Esophagus squamous epithelium (tissue), 4 donors: ENCODE results near the gene SRMS.

Experiments used
- CTCF ChIP-seq, 6 experiments: fragments of 450-650 bp in 4 of 6; fragments of 200-600 bp in 2 of 6; sonication (generic) in 2 of 6; IDR thresholded peaks; one replicate each; pipeline ENCODE4 v1.5.1; 2016 to 2019; ENCODE audit warnings: antibody characterized with exemption in 6 of 6, mild to moderate bottlenecking in 4 of 6, moderate library complexity in 4 of 6
- POLR2A ChIP-seq, 4 donors: fragments of 450-650 bp; IDR thresholded peaks; one replicate each; pipeline ENCODE4 v1.6.1; 2017; ENCODE audit warnings: antibody characterized with exemption in 4 of 4, mild to moderate bottlenecking in 4 of 4, moderate library complexity in 3 of 4

- TF ChIP-seq CTCF (IDR thresholded peaks at IDR 0.05) (no peak), POLR2A (IDR thresholded peaks at IDR 0.05) (peak in 1 of 4 donors; percentile 32)
Observed at GRCh38 chr20:63567386-63568169, 20.0 kb upstream of the SRMS start.
